HepG2 (cell line): ENCODE measurements around the gene EGFL8. TPM values are rescaled to one million over a fixed set of nuclear protein-coding genes. Genes with fewer than 3 reads are reported as not detected.
A peak's percentile ranks its signal among the peaks of the same experiment; 100 is the strongest.

ENCODE experiments used
- ATAC-seq: fragments of 200-7000 bp; cut with Tn5 transposase; 3 replicates; pipeline ENCODE4 v1.9.1; 2020; ENCODE audit warnings: mild to moderate bottlenecking, moderate library complexity
- BruUV-seq: library from RNA; stranded (reverse); fragments of 400-500 nt; replicated peaks from 2 replicates; lab custom pipeline; 2021; lab: Mats Ljungman, UMichigan
- CTCF ChIA-PET: fragments of 300-600 bp; formaldehyde crosslinking; extraction: SDS; loops from one replicate; lab custom pipeline; 2021; ENCODE audit warnings: low total read pairs, inconsistent platforms, low intra/inter-chr PET ratio; lab: Yijun Ruan, JAX
- POLR2A ChIA-PET: fragments of 350-600 bp; sonication (Branson Sonifier 250); formaldehyde crosslinking; loops from one replicate; lab custom pipeline; 2020; ENCODE audit warnings: antibody characterized with exemption, inconsistent platforms; lab: Yijun Ruan, JAX
- DNase-seq: peaks from one replicate; pipeline ENCODE4 v3.0.0-alpha.2; 2015; ENCODE audit warnings: low spot score
- FAIRE-seq: peaks from 3 replicates; lab custom pipeline; 2011; peaks lifted over from hg19 to GRCh38; lab: Jason Lieb, UNC
- H2AFZ ChIP-seq: one replicate; pipeline ENCODE4 v1.6.1; 2011; ENCODE audit warnings: low read length, inconsistent platforms
- H3K27ac ChIP-seq: fragments of 300-600 bp; 3 replicates; pipeline ENCODE4 v1.8.0; 2011; ENCODE audit warnings: mixed run types, mild to moderate bottlenecking, mixed read lengths, low read length, inconsistent platforms; ENCODE audit not compliant: insufficient read depth; ENCODE audit errors: extremely low read length
- H3K27me3 ChIP-seq, 2 experiments: fragments of 200-600 bp in 1 of 2; 2 replicates in 1 of 2; 3 replicates in 1 of 2; pipeline versions ENCODE4 v1.6.0 to v1.8.0; 2011; ENCODE audit warnings: low read length in 2 of 2, mild to moderate bottlenecking in 2 of 2, moderate library complexity in 2 of 2, inconsistent platforms in 1 of 2; ENCODE audit not compliant: insufficient read depth in 2 of 2, control insufficient read depth in 1 of 2
- H3K36me3 ChIP-seq, 2 experiments: fragments of 200-600 bp in 1 of 2; replicated peaks in 1 of 2; 2 replicates in 1 of 2; 3 replicates in 1 of 2; pipeline versions ENCODE4 v1.5.1 to v1.8.0; 2011; ENCODE audit warnings: low read length in 2 of 2, inconsistent platforms in 1 of 2; ENCODE audit not compliant: insufficient read depth in 2 of 2, control insufficient read depth in 1 of 2
- H3K4me1 ChIP-seq: 2 replicates; pipeline ENCODE4 v1.5.1; 2012; ENCODE audit warnings: low read length, inconsistent platforms; ENCODE audit not compliant: insufficient read depth
- H3K4me2 ChIP-seq: 2 replicates; pipeline ENCODE4 v1.6.0; 2011; ENCODE audit warnings: low read depth, low read length, inconsistent platforms
- H3K4me3 ChIP-seq, 3 experiments: fragments of 200-600 bp in 1 of 3; sonication (generic), shearing (Covaris generic) in 1 of 3; replicated peaks in 1 of 3; 2 replicates each; pipeline ENCODE4 v1.5.1; 2011 to 2016; ENCODE audit warnings: low read length in 3 of 3, inconsistent platforms in 2 of 3, low read depth in 2 of 3, mild to moderate bottlenecking in 2 of 3, control low read depth in 1 of 3, mixed read lengths in 1 of 3; ENCODE audit not compliant: insufficient read depth in 1 of 3
- H3K79me2 ChIP-seq: one replicate; pipeline ENCODE4 v1.6.1; 2011; ENCODE audit warnings: low read length, inconsistent platforms; ENCODE audit not compliant: insufficient read depth
- H3K9ac ChIP-seq: 2 replicates; pipeline ENCODE4 v1.6.0; 2011; ENCODE audit warnings: mild to moderate bottlenecking, low read depth, low read length, inconsistent platforms; ENCODE audit not compliant: insufficient read depth
- H3K9me3 ChIP-seq: 2 replicates; pipeline ENCODE4 v1.5.1; 2012; ENCODE audit warnings: mild to moderate bottlenecking, low read length
- H4K20me1 ChIP-seq: 2 replicates; pipeline ENCODE4 v1.6.0; 2011; ENCODE audit warnings: inconsistent platforms, mild to moderate bottlenecking, low read length, moderate library complexity; ENCODE audit not compliant: insufficient read depth
- AGO2 ChIP-seq: fragments of 200-400 bp; formaldehyde crosslinking; optimal IDR thresholded peaks from 2 replicates; pipeline ENCODE3; 2017; ENCODE audit warnings: mild to moderate bottlenecking, low read depth, low read length, moderate library complexity
- ARNT ChIP-seq: fragments of 450-650 bp; IDR thresholded peaks from 2 replicates; pipeline ENCODE4 v1.6.1; 2017
- BATF2 ChIP-seq: sonication (generic); formaldehyde crosslinking; IDR thresholded peaks from 2 replicates; pipeline ENCODE4 v1.8.0; 2022; ENCODE audit warnings: mild to moderate bottlenecking, missing genetic modification reagents, moderate library complexity
- IRF2 ChIP-seq: IDR thresholded peaks from 2 replicates; pipeline ENCODE4 v1.6.1; 2018; ENCODE audit warnings: missing genetic modification reagents, missing compliant biosample characterization
- JUN ChIP-seq: sonication (generic); formaldehyde crosslinking; IDR thresholded peaks from 2 replicates; pipeline ENCODE4 v1.4.0; 2020; ENCODE audit warnings: mild to moderate bottlenecking, missing genetic modification reagents
- KDM4B ChIP-seq: sonication (generic); formaldehyde crosslinking; IDR thresholded peaks from 2 replicates; pipeline ENCODE4 v1.4.0; 2020; ENCODE audit warnings: missing genetic modification reagents
- MAF1 ChIP-seq: sonication (generic); formaldehyde crosslinking; IDR thresholded peaks from 2 replicates; pipeline ENCODE4 v1.5.0; 2020; ENCODE audit warnings: missing genetic modification reagents, borderline replicate concordance
- MEF2D ChIP-seq: sonication (generic); formaldehyde crosslinking; IDR thresholded peaks from 2 replicates; pipeline ENCODE4 v1.5.1; 2020; ENCODE audit warnings: mild to moderate bottlenecking, missing genetic modification reagents
- MLLT10 ChIP-seq: sonication (generic); formaldehyde crosslinking; IDR thresholded peaks from 2 replicates; pipeline ENCODE4 v1.4.0; 2020; ENCODE audit warnings: missing genetic modification reagents
- SETDB1 ChIP-seq: sonication (generic); formaldehyde crosslinking; IDR thresholded peaks from 2 replicates; pipeline ENCODE4 v1.5.1; 2020; ENCODE audit warnings: missing genetic modification reagents, mild to moderate bottlenecking, borderline replicate concordance
- STAG1 ChIP-seq: sonication (generic); formaldehyde crosslinking; IDR thresholded peaks from 2 replicates; pipeline ENCODE4 v1.4.0; 2020; ENCODE audit warnings: missing genetic modification reagents
- TARDBP ChIP-seq: sonication (generic); formaldehyde crosslinking; IDR thresholded peaks from 2 replicates; pipeline ENCODE4 v1.8.0; 2022; ENCODE audit warnings: mild to moderate bottlenecking, missing genetic modification reagents
- TEAD2 ChIP-seq: sonication (generic); formaldehyde crosslinking; IDR thresholded peaks from 2 replicates; pipeline ENCODE4 v1.9.0; 2021; ENCODE audit warnings: missing genetic modification reagents
- YEATS2 ChIP-seq: sonication (generic); formaldehyde crosslinking; IDR thresholded peaks from 2 replicates; pipeline ENCODE4 v1.4.0; 2020; ENCODE audit warnings: missing genetic modification reagents, borderline replicate concordance
- ZBTB4 ChIP-seq: sonication (generic); formaldehyde crosslinking; IDR thresholded peaks from 2 replicates; pipeline ENCODE4 v1.4.0; 2020; ENCODE audit warnings: missing genetic modification reagents, mild to moderate bottlenecking, borderline replicate concordance
- ZFP36 ChIP-seq: fragments of 150-350 bp; IDR thresholded peaks from 2 replicates; pipeline ENCODE4 v1.6.1; 2018; ENCODE audit warnings: borderline replicate concordance, low read length, low read depth; ENCODE audit not compliant: partially characterized antibody
- ZNF382 ChIP-seq: sonication (generic); formaldehyde crosslinking; IDR thresholded peaks from 2 replicates; pipeline ENCODE4 v1.5.0; 2020; ENCODE audit warnings: missing genetic modification reagents, mild to moderate bottlenecking, borderline replicate concordance
- ZNF615 ChIP-seq: sonication (generic); formaldehyde crosslinking; IDR thresholded peaks from 2 replicates; pipeline ENCODE4 v1.5.0; 2020; ENCODE audit warnings: mild to moderate bottlenecking, missing genetic modification reagents, borderline replicate concordance
- WGBS: methylation state at CpG from one replicate; pipeline ENCODE4 v1.1.6; 2017; ENCODE audit warnings: low lambda C conversion rate; 5-methylcytosine and 5-hydroxymethylcytosine counted together
- in situ Hi-C: cut with HindIII; loops from 2 replicates; pipeline ENCODE4 v1.10.0; 2017; ENCODE audit warnings: low pct_unique_long_range_greater_than_20kb; ENCODE audit not compliant: extremely low pct_ligation_motif_present
- intact Hi-C: fragments of 100-400 bp; cut with micrococcal nuclease; formaldehyde crosslinking; loops from one replicate; pipeline ENCODE4 v1.10.0; 2022; ENCODE audit not compliant: unreplicated experiment
- polyA plus RNA-seq, 8 experiments: library from polyadenylated mRNA; depleted of rRNA in 3 of 8; stranded (reverse) in 7 of 8; unstranded in 1 of 8; fragments of >200 nt; fragmentation: Illumina TruSeq in 4 of 8; extraction: Trizol in 4 of 8; gene quantifications; 2 replicates each; pipeline versions ENCODE4 v1.2.1 to v1.2.3, GENCODE V29; 2011 to 2016; ENCODE audit warnings: low read depth in 4 of 8, missing spikeins in 1 of 8, mixed read lengths in 1 of 8; ENCODE audit not compliant: insufficient read depth in 1 of 8
- total RNA-seq, 5 experiments: library from RNA; depleted of rRNA; stranded (reverse); fragments of >200 nt; fragmentation: Illumina TruSeq; extraction: Trizol; gene quantifications; 2 replicates each; pipeline ENCODE4 v1.2.3, GENCODE V29; 2016; ENCODE audit warnings: low read depth in 1 of 5
- TF ChIP-seq, protein P1 (sequence below): sonication (generic); formaldehyde crosslinking; IDR thresholded peaks from 2 replicates; pipeline ENCODE4 v1.4.0; 2020; ENCODE audit warnings: missing genetic modification reagents, mild to moderate bottlenecking, borderline replicate concordance

EGFL8 gene
- total and polyA plus RNA-seq, 2 of the 13 experiments (the other 11 are each of a cell fraction or from before 2014, with no cell fraction given) = 10.0 to 11.5 TPM

DNA sequence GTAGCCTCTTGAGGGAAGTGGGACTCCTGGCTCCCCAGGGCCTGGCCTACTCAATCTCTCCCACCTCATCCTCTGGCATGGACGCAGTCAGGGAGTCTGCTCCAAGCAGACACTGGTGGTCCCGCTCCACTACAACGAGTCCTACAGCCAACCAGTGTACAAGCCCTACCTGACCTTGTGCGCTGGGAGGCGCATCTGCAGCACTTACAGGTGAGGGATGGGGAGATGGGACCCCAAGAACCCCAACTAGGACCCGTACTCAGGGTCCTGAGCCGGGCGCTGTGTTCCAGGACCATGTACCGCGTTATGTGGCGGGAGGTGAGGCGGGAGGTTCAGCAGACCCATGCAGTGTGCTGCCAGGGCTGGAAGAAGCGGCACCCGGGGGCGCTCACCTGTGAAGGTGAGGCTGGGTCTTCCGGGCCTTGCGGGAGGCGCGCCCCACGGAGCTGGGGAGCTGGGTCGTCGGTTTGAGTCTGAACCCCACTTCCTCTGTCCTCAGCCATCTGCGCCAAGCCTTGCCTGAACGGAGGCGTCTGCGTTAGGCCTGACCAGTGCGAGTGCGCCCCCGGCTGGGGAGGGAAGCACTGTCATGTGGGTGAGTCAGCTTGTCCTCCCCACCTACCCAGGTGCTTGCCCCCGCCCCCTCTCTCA is 2.1 kb downstream of the EGFL8 start:
- no peaks in the 10 kb centered on the region for H3K27me3 ChIP-seq
- in situ Hi-C loops = no loop called here
- no peak; the same call in 2 of the 3 replicates for ATAC-seq
- no peak for DNase-seq
- no TSS peak for BruUV-seq
- 97% methylated on average over 29 of the region's 30 CpGs for WGBS
- no peak overlapping the region for H2AFZ ChIP-seq
- peaks cover 20 to 60% of the 10 kb centered on the region in 2 experiments for H3K36me3 ChIP-seq
- no peaks in the 10 kb centered on the region for H3K4me1 ChIP-seq
- no peak for FAIRE-seq
- POLR2A ChIA-PET = interaction anchor here (1.0 kb wide), 1 partner anchor 29 kb away, joined by 3 read pairs; no protein-coding TSS in a partner anchor
- no peak overlapping the region for H3K9ac ChIP-seq
- intact Hi-C loops = no loop called here
- H3K9me3 ChIP-seq = no peaks in the 10 kb centered on the region
- no peak overlapping the region for H3K27ac ChIP-seq
- no peaks in the 10 kb centered on the region for H4K20me1 ChIP-seq
- CTCF ChIA-PET = interaction anchor here (0.9 kb wide), 1 partner anchor 47 kb away, joined by 3 read pairs; no protein-coding TSS in a partner anchor
- H3K79me2 ChIP-seq = no peaks in the 10 kb centered on the region
- no peak overlapping the region for H3K4me3 ChIP-seq
- no peak overlapping the region for H3K4me2 ChIP-seq
- TF ChIP-seq ARNT (no peak), ZNF615 (CRISPR knock-in tag) (no peak), MAF1 (no peak), YEATS2 (CRISPR knock-in tag) (no peak), IRF2 (CRISPR knock-in tag) (no peak), ZNF382 (no peak), MEF2D (CRISPR knock-in tag) (no peak), STAG1 (peak; percentile 19; the same call in 1 of the 2 replicates), TEAD2 (CRISPR knock-in tag) (no peak), KDM4B (CRISPR knock-in tag) (no peak), JUN (CRISPR knock-in tag) (no peak), MLLT10 (no peak), AGO2 (peak; percentile 87), ZFP36 (no peak), SETDB1 (no peak), BATF2 (CRISPR knock-in tag) (no peak), TARDBP (CRISPR knock-in tag) (no peak), ZBTB4 (CRISPR knock-in tag) (no peak)
- TF ChIP-seq, protein P1, sequence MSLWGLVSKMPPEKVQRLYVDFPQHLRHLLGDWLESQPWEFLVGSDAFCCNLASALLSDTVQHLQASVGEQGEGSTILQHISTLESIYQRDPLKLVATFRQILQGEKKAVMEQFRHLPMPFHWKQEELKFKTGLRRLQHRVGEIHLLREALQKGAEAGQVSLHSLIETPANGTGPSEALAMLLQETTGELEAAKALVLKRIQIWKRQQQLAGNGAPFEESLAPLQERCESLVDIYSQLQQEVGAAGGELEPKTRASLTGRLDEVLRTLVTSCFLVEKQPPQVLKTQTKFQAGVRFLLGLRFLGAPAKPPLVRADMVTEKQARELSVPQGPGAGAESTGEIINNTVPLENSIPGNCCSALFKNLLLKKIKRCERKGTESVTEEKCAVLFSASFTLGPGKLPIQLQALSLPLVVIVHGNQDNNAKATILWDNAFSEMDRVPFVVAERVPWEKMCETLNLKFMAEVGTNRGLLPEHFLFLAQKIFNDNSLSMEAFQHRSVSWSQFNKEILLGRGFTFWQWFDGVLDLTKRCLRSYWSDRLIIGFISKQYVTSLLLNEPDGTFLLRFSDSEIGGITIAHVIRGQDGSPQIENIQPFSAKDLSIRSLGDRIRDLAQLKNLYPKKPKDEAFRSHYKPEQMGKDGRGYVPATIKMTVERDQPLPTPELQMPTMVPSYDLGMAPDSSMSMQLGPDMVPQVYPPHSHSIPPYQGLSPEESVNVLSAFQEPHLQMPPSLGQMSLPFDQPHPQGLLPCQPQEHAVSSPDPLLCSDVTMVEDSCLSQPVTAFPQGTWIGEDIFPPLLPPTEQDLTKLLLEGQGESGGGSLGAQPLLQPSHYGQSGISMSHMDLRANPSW = no peak
